ENCODE data around the gene LRRC28.

Gene LRRC28

DNA sequence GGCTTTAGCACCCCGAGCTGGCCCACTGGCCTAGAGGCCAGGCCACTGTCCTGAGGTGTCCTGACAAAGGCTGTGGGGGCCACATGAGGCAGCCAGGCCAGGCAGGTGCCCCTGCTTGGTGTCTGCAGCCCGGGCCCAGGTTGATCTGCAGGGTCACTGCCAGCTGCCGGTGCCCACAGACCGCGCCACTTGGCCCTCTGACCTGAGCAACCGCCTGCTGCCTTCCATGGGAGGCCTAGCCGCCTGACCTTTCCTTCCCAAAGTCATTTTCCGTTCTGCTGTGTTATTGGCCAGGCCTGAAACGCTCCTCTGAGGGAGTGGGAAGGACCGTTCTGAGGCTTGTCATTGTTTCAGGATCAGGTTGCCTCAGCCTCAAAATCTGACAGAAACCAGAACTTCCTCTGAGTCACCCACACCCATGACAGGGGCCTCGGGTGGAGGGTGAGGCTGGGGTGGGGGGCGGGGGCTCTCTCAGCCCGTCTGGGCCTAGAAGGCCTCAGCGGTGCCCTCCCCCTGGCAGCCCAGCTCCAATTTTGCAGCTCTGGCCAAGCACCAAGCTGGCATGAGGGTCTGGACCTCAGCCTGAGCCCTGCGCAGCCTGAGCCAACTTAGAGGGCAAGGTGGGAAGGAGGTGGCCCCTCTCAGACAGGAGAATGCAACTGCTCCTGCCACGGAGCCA lies 173.8 kb downstream of the LRRC28 start:
- no peak for DNase-seq (ENCODE audit: extremely low read depth, insufficient read length)
- Histone ChIP-seq H3K36me3 (ENCODE audit: control insufficient read depth, insufficient read depth, low read length) (no peaks in the 10 kb centered on the region), H3K4me3 (replicated peaks; ENCODE audit: low read depth, low read length) (no peak overlapping the region), H3K27me3 (replicated peaks; ENCODE audit: control insufficient read depth, insufficient read depth, low read length) (no peaks in the 10 kb centered on the region)
- no peak for TF ChIP-seq CTCF (IDR thresholded peaks at IDR 0.05; ENCODE audit: insufficient read depth, low read length, poor library complexity, severe bottlenecking)

DNA sequence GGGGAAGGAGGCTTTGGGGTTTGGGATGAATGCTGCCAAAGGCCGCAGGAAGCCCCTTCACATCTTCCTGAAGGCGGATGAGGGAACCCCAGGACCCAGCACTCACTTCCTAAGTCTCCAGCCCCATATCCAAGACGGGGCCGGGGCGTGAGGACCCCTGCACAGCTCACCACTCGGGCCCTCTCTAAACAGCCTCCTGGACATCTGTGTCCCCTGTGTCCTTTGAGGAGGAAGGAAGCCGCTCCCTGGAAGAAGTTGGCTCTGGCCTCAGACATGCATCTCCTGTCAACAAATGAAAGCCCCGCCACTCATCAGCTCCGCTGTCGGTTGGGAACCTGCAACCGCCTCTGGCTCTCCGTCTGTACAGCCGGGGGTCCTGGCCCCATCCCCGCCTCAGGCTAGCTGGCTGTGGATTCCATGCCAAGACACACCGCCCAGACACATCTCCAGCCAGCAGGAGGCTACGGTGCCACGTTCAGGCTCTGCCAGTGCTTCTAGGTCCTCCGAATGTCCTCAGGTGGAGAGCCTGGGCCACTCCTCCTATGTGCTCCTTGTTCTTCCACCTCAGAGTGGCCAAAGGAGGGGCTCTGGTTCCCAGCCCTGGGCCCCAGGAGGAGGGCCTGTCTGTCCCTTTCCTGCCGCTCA lies 174.5 kb downstream of the LRRC28 start:
- TF ChIP-seq CTCF (IDR thresholded peaks at IDR 0.05; ENCODE audit: insufficient read depth, low read length, poor library complexity, severe bottlenecking), result no peak
- no peak for DNase-seq (ENCODE audit: extremely low read depth, insufficient read length)
- Histone ChIP-seq H3K36me3 (ENCODE audit: control insufficient read depth, insufficient read depth, low read length) (no peaks in the 10 kb centered on the region), H3K27me3 (replicated peaks; ENCODE audit: control insufficient read depth, insufficient read depth, low read length) (no peaks in the 10 kb centered on the region), H3K4me3 (replicated peaks; ENCODE audit: low read depth, low read length) (no peak overlapping the region)

GRCh38 chr15:99426431-99427105 lies 175.3 kb downstream of the LRRC28 start:
- H3K27me3 ChIP-seq (replicated peaks; ENCODE audit: control insufficient read depth, insufficient read depth, low read length), result no peaks in the 10 kb centered on the region
- TF ChIP-seq CTCF (IDR thresholded peaks at IDR 0.05; ENCODE audit: insufficient read depth, low read length, poor library complexity, severe bottlenecking), result no peak
- no peak for DNase-seq (ENCODE audit: extremely low read depth, insufficient read length)
- no peak overlapping the region for H3K4me3 ChIP-seq (replicated peaks; ENCODE audit: low read depth, low read length)
- H3K36me3 ChIP-seq (ENCODE audit: control insufficient read depth, insufficient read depth, low read length), result no peaks in the 10 kb centered on the region

DNA sequence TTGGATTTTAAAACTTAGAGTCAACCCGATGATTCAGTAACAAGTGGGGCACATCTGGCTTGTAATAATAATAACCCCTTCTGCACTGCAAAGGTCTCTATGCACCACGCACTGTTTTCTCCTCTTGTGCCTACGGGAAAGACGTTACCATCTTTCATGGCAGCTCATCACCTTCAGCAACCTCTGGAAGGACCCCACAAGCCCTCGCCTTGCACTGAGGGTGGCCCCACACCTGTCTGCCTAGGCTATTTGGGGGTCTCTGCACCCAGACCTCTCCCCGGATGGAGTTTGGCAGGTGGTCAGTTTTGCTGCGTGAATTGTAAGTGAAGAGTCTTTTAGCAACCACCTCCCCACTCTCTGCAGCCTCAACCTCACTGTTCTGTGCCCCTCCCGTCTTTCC lies 175.9 kb downstream of the LRRC28 start:
- Histone ChIP-seq H3K27me3 (replicated peaks; ENCODE audit: control insufficient read depth, insufficient read depth, low read length) (no peaks in the 10 kb centered on the region), H3K4me3 (replicated peaks; ENCODE audit: low read depth, low read length) (no peak overlapping the region), H3K36me3 (ENCODE audit: control insufficient read depth, insufficient read depth, low read length) (no peaks in the 10 kb centered on the region)
- no peak for DNase-seq (ENCODE audit: extremely low read depth, insufficient read length)
- no peak for TF ChIP-seq CTCF (IDR thresholded peaks at IDR 0.05; ENCODE audit: insufficient read depth, low read length, poor library complexity, severe bottlenecking)

DNA sequence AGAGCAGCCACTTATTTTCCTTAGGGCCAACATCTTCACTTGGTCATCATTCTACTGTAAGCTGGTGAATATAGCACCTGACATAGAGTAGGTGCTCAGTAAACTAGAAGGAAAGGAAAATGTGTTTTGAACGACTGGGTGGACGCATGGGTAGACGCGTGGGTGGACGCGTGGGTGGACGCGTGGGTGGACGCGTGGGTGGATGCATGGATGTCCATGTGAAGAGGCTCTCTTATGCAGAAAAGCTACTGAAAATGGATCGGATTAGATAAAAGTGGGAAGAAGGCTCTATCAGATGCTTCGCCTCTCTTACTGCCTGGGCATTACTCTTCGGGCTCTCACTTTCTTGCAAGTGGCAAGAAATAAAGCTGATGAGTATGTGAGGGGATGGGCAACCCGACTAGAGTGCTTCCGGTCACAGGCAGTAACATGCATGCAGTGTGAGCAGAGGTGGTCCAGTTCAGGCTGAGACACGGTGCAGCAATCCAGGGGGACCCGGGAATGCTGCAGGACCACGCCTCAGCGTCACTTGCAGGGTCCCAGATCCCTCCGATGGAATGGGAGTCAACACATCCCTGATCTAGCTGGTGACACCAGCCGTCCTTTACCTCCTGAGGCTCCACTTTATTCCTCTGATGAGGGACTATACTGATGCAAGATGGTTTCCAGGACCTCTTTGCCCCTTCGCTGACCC lies 176.5 kb downstream of the LRRC28 start:
- no peak for DNase-seq (ENCODE audit: extremely low read depth, insufficient read length)
- TF ChIP-seq CTCF (IDR thresholded peaks at IDR 0.05; ENCODE audit: insufficient read depth, low read length, poor library complexity, severe bottlenecking), result no peak
- Histone ChIP-seq H3K4me3 (replicated peaks; ENCODE audit: low read depth, low read length) (no peak overlapping the region), H3K27me3 (replicated peaks; ENCODE audit: control insufficient read depth, insufficient read depth, low read length) (no peaks in the 10 kb centered on the region), H3K36me3 (ENCODE audit: control insufficient read depth, insufficient read depth, low read length) (no peaks in the 10 kb centered on the region)

Measured in GM06990 (cell line).